TTC549 (cell line): ENCODE data around the gene ADAMTS15.

Source experiments
- FAIRE-seq: peaks from 2 replicates; lab custom pipeline; 2012; peaks lifted over from hg19 to GRCh38; lab: Jason Lieb, UNC

Gene ADAMTS15

DNA sequence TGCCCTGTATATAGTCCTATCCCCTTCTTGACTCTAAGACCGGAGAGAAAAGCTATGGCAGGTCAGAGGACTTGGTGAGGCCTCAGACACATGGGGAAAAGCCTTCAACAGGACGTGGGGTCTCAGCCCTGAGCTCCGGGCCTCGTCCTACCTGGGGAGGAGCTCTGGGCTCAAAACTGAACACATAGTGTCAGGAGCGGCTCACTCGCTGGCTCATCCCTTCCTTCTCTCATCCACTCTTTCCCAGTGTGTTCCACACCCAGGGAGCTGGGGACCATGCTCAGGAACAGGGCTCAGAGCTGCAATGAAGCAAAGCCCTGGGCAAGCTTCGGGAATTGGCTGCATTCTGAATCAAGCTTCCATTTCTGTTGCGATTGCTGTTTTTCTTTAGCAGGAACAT, 14.5 kb downstream of the ADAMTS15 start:
- FAIRE-seq = no peak

DNA sequence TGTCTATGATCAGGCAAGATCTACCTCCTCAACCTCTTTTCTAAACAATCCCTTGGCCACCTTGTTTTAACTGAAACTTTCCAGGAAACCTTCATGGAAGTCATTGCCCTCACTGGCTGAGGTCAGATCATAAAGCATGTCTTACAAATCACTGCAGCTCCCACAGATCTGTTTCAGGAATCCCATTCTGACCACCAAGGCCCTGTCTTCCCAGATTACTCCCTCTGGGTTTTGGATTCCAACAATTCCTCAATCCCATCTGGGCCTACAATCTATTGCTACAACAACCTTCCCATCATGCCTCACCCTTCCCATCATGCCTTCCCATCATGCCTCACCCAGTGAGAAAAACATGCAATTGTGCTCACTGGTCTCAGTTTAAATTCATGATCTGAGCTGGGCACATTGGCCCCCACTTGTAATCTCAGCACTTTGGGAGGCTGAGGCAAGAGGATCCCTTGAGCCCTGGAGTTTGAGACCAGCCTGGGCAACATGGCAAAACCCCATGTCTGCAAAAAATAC, 15.9 kb downstream of the ADAMTS15 start:
- FAIRE-seq = no peak

DNA sequence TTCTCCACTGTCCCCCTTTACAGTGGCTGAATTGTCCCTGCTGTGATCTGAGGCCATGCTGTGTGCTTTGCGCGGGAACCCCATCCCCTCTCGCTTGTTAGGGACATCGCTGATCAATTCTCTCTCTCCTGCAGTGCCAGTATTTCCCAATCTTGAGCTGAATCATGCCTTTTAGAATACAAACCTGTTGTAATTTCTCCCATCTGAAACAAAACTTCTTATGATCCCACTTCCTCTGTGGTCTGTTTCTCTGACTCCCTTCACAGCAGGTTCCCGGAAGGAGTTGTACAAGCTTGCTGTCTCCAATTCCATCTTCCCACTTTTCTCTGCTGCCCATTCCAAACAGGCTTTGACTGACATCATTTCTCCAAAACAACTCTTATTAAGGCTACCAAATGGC, 16.8 kb downstream of the ADAMTS15 start:
- FAIRE-seq = no peak

GRCh38 chr11:130467116-130467900, 18.9 kb downstream of the ADAMTS15 start:
- no peak for FAIRE-seq

DNA sequence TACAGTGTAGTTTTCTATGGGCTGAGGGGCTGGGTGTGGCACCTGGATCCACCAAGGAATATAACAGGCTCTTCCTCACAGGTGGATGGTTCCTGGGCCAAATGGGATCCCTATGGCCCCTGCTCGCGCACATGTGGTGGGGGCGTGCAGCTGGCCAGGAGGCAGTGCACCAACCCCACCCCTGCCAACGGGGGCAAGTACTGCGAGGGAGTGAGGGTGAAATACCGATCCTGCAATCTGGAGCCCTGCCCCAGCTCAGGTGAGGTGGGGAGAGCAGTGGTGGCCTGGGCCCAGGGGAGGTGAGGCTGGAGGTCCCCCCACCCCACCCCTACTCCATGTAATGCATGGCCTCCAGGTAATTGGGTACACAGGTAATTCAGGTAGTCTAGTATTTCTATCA, 20.7 kb downstream of the ADAMTS15 start:
- FAIRE-seq = no peak

DNA sequence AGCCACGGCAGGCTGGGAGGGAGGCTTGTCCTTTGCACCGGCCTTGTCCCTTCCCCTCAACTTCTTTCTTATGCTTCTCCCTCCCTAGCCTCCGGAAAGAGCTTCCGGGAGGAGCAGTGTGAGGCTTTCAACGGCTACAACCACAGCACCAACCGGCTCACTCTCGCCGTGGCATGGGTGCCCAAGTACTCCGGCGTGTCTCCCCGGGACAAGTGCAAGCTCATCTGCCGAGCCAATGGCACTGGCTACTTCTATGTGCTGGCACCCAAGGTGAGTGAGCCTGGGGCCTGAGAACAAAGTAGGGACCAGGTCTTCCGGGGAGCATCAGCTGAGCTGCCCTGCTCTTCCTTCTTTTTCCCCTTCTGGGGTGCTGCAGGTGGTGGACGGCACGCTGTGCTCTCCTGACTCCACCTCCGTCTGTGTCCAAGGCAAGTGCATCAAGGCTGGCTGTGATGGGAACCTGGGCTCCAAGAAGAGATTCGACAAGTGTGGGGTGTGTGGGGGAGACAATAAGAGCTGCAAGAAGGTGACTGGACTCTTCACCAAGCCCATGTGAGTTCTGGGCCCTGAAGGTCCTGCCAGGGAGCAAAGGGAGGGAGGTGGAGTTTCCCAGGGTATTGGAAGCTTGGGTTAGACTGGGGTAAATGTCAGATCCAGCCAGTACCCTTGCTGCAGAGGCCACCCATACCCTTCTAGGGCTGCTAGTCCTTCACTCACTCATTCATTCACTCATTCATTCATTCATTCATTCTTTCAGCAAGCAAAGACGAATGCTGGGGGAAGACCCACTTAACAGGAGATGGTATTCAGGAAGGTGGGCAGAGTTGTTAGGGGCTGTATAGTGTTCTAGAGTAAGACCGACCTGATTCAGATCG, 22.6 kb downstream of the ADAMTS15 start:
- no peak for FAIRE-seq

GRCh38 chr11:130471731-130472433, 23.4 kb downstream of the ADAMTS15 start:
- no peak for FAIRE-seq

DNA sequence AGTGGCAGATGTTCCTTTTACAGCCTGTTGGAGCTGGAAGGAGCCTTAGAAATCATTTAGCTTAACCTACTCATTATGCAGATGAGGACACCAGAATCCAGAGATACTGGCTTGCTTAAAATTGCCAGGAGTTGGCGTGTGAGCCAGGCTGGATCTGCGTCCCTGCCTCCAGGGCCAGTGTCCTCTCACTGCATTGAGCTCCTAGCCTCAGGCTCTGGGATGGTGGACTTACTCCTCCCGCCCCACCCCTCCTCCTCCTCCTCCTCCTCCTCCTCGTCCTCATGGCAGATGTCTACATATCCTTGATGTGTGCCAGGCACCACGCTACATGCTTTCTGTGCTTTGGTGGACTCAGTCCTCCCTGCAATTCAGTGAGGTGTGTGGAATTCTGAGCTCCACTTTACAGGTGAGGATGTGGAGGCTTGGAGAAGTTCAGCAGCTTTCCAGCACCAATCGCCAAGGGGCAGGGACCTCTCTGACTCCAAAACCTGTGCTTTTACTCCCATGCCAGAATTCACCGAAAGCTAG, 24.1 kb downstream of the ADAMTS15 start:
- no peak for FAIRE-seq

DNA sequence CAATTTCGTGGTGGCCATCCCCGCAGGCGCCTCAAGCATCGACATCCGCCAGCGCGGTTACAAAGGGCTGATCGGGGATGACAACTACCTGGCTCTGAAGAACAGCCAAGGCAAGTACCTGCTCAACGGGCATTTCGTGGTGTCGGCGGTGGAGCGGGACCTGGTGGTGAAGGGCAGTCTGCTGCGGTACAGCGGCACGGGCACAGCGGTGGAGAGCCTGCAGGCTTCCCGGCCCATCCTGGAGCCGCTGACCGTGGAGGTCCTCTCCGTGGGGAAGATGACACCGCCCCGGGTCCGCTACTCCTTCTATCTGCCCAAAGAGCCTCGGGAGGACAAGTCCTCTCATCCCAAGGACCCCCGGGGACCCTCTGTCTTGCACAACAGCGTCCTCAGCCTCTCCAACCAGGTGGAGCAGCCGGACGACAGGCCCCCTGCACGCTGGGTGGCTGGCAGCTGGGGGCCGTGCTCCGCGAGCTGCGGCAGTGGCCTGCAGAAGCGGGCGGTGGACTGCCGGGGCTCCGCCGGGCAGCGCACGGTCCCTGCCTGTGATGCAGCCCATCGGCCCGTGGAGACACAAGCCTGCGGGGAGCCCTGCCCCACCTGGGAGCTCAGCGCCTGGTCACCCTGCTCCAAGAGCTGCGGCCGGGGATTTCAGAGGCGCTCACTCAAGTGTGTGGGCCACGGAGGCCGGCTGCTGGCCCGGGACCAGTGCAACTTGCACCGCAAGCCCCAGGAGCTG, 24.8 kb downstream of the ADAMTS15 start:
- no peak for FAIRE-seq

GRCh38 chr11:130473795-130474377, 25.4 kb downstream of the ADAMTS15 start:
- no peak for FAIRE-seq

GRCh38 chr11:130474637-130475400, 26.4 kb downstream of the ADAMTS15 start:
- FAIRE-seq = no peak

GRCh38 chr11:130475426-130476053, 27.1 kb downstream of the ADAMTS15 start:
- no peak for FAIRE-seq

GRCh38 chr11:130476200-130476921, 27.9 kb downstream of the ADAMTS15 start:
- no peak for FAIRE-seq

DNA sequence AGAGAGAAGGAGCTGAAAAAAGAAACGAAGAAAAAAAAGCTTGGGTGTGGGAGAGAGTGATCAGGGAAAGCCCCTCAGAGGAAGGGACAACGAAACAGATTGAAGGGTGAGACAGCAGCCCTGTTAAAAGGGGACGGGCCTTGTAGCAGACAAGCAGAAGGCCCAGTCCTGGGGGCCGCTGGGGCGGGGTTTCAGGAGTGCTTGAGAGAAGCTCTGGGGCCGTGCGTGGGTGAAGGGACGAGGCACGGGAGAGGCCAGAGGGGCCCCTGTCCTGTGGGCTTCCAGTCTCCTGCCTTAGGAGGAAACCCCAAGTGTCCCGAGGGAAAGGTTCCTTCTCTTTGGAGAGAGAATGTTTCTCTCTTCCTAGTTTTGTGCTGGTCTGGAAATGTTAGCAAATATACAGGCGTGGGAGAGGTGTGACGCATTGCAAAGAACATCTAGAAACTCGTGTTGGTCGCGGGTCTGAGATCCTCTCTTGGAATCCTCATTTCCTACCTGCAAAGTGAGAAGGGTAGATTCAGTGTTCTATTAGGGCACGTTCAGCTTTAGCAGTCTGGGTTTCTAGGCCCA, 28.6 kb downstream of the ADAMTS15 start:
- FAIRE-seq = no peak

GRCh38 chr11:130477586-130478203, 29.2 kb downstream of the ADAMTS15 start:
- no peak for FAIRE-seq

GRCh38 chr11:130478204-130478701, 29.8 kb downstream of the ADAMTS15 start:
- FAIRE-seq = no peak

GRCh38 chr11:130478881-130479280, 30.4 kb downstream of the ADAMTS15 start:
- no peak for FAIRE-seq

DNA sequence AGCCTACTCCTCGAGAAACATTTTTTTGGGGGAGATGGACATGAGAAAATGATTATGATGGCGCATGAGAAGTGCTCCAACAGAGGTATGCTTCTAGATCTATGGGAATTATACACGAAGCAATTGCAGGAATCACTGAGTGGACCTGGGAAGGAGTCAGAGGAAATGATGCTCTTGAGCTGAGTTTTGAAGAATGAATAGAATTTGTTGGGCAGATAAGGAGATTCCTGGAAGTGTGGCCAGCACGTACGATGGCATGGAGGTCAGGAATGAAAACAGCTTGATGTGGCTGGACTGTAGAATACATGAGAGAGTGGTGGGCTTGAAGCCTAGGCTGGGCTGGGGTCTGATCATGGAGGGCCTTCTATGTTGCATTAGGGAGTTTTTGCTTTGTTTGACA, 31.7 kb downstream of the ADAMTS15 start:
- no peak for FAIRE-seq
